ENCODE results near the gene MANF.
"Not testable (repeated sequence)": the region's sequence is repeated elsewhere in the genome, so short reads cannot be mapped to it uniquely, and the experiment has no call there.

Gene MANF

DNA sequence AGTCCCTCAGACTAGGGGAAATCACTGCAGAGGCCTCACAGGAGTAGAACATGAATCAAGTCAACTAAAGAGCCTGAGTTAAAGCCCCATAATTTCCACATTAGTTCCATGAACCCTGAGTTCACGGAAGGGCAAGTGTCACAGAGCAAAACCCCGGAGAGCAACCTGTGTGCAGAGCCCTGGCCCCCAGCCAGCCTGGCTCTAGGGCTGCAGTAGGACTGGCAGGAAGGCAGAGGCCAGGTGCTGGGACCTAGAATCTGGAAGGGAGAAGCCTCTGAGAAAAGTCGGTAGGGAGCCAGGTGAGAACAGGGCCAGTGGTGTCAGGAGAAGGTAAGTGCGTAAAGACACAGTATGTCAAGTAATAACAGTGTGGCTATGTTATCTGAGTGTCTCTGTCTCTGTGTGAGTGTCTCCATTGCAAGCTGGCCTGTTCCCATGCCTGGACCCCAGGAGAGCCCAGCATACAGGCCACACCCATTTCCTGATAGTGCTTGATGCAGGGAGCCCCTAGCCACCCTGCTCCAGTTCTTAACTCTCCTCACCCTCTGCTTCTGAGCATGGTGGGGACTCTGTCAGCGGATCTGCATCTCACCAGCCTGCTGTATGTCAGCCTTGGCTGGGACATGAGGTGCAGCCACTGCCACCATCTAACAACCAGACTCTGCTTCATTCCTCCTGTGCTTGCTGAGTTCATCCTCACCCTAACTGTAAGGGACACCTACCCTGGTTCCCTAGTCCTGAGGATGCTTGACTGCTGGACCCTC, 11.3 kb upstream of the MANF start:
- DNase-seq, result no peak

- DNase-seq, result no peak
Observed at GRCh38 chr3:51374456-51374855, 10.6 kb upstream of the MANF start.

GRCh38 chr3:51375136-51375535, 10.0 kb upstream of the MANF start:
- no peak for DNase-seq

- no peak for DNase-seq
Observed at GRCh38 chr3:51375571-51375970, 9.5 kb upstream of the MANF start.

DNA sequence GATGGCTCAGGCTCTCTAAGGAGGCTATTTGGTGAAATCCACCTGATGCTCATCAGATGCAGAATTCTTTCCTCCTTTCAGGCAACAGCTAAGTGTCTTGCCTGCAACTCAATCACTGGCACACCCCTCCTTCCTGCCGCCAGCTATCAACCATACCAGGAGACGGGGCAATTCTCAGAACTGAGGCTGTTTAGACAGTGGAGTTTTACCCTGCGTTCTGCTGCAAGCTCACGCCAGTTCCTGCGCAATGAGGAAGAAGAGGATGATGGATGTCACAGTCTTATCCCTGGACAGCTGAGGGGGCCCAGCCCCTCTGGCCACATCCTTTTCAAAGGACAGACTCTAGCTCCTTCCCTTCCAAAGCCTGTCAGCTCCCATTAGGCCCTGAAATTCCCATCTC, 7.0 kb upstream of the MANF start:
- DNase-seq, result no peak

DNA sequence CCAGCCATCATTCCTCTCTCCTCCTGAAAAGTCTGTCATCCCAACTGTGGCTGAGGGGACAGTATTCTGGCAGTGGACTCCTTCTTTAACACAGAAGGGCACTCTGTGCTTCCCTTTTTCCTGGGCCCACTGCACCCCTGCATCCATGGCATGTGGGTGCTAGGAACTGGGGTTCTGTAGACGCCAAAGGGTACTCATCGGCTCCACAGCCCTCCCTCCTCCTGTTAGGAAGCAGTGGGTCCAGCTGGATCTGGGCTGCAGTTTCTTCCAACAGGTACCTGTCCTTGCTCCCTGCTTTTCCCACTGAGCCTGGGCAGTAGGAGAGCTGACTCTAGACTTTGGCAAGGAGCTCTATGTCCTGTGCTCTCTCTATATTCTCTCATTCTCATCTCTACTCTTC, 6.4 kb upstream of the MANF start:
- no peak for DNase-seq

DNA sequence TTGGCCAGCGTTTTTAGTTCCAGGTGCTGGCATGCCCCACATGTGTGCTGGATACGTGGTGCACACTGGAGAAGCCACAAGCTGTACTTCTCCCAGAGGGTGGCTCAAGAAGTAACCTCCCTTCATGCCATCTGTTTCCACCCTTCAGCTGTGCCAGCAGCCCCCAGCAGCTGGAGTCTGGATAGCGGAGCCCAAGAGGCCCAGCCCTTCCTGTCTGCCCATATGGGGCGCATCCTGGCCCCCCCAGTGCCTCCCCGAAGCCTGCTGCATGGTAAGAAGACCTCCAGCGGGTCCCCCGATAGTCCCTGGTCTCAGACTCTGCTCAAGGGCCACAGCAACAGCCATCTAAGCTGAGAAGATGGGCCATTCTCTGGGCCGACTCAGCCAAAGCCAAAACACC, 5.8 kb upstream of the MANF start:
- DNase-seq, result no peak

DNA sequence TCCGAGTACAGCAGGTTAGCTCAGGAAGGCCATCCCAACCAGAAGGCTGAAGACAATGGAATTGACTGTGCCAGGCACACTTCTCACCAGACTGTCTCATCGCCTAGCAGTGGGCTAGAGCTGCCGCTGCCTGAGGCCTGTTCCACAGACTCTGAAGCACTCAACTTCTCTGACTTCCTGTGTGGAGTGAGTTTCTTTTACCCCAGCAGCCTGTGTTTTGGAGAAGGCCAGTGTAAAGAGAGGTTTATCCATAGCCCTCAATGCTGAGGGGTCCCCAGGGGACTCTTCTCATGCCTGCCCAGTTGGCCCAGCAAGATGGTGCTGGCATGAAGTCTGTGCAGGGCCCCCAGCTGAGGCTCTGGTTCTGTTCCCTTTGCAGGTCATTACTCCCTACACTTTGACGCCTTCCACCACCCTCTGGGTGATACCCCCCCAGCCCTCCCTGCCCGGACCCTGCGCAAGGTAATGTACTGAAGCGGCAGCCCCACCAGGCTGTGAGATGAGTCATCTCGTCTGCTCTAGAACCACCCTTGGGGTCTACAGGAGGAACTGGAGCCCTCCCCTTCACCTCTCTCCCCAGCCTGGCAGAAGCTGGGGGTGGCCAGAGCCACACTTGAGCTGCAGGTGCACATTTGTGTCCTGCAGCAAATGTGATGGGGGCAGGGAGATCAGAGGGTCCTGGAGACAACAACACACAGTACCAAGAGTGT, 5.2 kb upstream of the MANF start:
- no peak for DNase-seq

DNA sequence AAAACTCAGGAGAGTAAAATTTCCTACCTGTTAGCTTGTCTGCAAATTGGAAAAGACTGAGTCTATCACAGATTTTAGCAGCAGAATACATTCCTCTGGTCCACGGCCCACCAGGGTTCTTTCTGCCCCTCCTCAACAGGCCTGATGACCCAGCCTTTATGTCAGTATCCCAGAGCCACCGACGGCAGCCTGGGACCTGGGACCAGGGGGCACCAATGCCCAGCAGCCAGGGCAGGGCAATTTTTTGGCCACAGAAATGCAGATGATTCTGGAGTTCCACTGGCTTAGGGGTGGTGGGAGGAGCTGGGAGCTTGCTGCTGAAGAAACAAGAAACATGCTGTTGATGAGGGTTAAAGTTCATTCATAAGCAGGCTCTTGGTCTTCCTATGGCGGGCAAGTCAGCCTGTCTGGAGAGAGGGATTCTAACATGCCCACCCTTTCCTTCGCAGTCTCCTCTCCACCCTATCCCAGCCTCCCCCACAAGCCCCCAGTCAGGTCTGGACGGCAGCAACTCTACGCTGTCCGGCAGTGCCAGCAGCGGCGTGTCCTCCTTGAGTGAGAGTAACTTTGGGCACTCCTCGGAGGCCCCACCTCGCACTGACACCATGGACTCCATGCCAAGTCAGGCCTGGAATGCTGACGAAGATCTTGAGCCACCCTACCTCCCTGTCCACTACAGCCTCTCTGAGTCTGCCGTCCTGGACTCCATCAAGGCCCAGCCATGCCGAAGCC, 4.3 kb upstream of the MANF start:
- DNase-seq, result no peak

DNA sequence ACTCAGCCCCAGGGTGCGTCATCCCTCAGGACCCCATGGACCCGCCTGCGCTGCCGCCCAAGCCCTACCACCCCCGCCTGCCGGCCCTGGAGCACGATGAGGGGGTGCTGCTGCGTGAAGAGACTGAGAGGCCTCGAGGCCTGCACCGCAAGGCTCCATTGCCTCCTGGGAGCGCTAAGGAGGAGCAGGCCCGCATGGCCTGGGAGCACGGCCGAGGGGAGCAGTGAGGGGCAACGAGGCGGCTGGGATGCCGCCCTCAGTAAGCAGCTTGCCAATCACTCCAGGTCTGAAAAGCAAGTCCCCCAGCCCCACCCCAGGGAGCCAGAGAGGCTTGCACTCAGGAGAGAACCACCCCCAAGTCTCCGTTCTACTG, 3.8 kb upstream of the MANF start:
- no peak for DNase-seq

GRCh38 chr3:51382076-51382745, 2.9 kb upstream of the MANF start:
- no peak for DNase-seq

DNA sequence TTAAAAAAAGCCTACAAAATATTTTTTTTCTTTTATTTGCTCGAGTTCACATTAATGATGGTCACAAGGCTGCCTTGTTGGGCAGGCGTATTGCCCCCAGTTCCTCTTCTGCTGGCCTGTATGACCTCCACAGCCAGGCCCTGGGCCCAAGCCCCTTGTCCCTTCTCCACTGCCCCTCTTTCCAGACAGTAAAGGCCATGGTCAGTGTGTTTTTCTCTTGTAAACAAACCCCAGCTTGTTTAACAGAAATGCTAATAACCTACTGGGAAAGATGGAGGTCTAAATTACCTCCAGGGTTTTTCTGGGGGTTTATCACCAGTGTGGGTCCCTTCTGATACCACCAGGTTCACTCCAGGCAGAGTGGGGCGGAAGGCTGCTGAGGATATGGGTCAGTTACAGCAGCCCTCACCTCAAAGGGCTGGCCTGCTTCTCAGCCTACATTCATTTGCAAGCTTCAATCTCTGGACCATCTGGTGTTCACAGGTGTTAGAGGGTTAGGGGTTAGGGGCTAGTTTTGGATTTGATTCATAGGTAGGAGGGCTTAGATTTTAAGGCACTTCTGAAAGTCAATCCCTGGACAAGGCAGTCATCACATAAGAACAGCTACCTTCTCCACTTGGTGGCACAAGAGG, 2.0 kb upstream of the MANF start:
- DNase-seq, result no peak

DNA sequence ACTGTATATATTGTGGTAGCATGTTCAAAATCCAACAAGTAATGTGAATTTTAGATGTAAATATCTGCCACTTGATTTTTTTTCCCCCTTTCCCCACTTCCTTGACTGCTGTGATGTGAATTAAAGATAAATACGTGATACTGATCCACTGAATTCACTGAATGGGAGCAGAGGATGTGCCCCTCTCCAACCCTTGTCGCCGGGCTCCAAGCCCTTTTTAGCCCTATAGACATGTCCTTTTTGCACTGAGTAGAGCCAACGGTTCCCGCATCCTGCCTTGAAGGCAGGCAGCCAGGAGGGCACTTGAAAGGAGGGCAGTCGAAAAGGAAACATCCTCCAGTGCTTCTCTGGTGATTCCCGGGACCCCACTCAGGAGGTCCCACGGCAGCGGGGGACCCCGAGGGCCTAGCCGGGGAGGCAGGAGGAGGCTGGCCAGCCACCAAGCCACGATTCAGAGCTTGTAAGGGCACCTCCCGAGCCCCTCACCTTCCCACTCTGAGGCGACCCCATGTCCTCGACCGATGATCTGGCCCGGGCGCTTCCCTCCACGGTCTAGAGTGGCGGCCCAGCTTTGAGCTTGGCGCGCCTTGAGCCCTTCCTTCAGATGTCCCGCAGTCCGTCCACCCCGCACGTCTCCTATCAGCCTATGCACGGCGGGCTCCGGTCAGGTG, 901 bp upstream of the MANF start:
- no peak for DNase-seq

GRCh38 chr3:51385621-51386091, 565 bp downstream of the MANF start:
- DNase-seq, result no peak

GRCh38 chr3:51386159-51386851, 1.2 kb downstream of the MANF start:
- DNase-seq, result no peak

GRCh38 chr3:51386852-51387229, 1.8 kb downstream of the MANF start:
- no peak for DNase-seq

DNA sequence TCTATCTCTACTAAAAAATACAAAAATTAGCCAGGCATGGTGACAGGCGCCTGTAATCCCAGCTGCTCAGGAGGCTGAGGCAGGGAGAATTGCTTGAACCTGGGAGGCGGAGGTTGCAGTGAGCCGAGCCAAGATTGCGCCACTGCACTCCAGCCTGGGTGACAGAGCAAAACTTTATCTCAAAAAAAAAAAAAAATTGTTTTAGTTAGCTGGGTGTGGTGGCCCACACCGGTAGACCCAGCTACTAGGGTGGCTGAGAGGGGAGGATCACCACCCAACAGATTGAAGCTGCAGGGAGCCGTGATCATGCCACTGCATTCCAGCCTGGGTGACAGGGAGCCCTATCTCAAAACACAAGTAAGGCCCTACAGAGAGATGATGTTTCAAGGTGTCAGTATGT, 2.2 kb downstream of the MANF start:
- DNase-seq, result not testable (repeated sequence)

GRCh38 chr3:51388286-51389029, 3.4 kb downstream of the MANF start:
- DNase-seq, result no peak

GRCh38 chr3:51389423-51390183, 4.5 kb downstream of the MANF start:
- DNase-seq, result peak; percentile 11

Data from activated gamma-delta T cell (primary cell).